PC-9 (cell line): ENCODE results near the gene SYNPO2L.

ENCODE experiments used
- EZH2 ChIP-seq: fragments of 200-600 bp; sonication (generic); IDR thresholded peaks from 2 replicates; pipeline ENCODE4 v1.8.0; 2017; ENCODE audit warnings: antibody characterized with exemption, low read depth
- TF ChIP-seq, protein P1 (sequence below): fragments of 200-600 bp; sonication (generic); conservative IDR thresholded peaks from 2 replicates; pipeline ENCODE4 v1.6.1; 2017; ENCODE audit warnings: mixed run types, antibody characterized with exemption, mild to moderate bottlenecking, moderate library complexity

DNA sequence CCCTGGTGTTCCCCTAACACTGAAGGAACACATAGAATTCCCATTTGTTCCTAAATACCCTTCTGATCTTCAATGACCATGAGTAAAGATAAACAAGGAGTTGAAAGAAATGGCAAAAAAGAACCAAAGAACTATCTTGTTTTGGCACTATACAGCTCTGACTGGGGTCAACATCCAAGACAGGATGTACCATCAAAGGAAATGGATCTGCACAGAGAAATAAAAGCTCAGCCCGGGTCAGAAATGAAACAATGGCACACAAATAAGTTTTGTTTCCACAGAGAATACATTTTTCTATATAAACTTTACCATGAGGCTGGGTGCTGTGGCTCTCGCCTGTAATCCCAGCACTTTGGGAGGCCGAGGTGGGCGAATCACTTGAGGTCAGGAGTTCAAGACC lies 46.7 kb downstream of the SYNPO2L start:
- TF ChIP-seq, protein P1, sequence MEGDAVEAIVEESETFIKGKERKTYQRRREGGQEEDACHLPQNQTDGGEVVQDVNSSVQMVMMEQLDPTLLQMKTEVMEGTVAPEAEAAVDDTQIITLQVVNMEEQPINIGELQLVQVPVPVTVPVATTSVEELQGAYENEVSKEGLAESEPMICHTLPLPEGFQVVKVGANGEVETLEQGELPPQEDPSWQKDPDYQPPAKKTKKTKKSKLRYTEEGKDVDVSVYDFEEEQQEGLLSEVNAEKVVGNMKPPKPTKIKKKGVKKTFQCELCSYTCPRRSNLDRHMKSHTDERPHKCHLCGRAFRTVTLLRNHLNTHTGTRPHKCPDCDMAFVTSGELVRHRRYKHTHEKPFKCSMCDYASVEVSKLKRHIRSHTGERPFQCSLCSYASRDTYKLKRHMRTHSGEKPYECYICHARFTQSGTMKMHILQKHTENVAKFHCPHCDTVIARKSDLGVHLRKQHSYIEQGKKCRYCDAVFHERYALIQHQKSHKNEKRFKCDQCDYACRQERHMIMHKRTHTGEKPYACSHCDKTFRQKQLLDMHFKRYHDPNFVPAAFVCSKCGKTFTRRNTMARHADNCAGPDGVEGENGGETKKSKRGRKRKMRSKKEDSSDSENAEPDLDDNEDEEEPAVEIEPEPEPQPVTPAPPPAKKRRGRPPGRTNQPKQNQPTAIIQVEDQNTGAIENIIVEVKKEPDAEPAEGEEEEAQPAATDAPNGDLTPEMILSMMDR, result no peak
- no peak for TF ChIP-seq EZH2
